HepG2 (cell line): ENCODE measurements around the gene PREX1. TPM values are rescaled to one million over a fixed set of nuclear protein-coding genes. Genes with fewer than 3 reads are reported as not detected.
A peak's percentile ranks its signal among the peaks of the same experiment; 100 is the strongest.

ENCODE experiments used
- CEBPZ ChIP-seq: IDR thresholded peaks from 2 replicates; pipeline ENCODE4 v1.6.1; 2012; ENCODE audit warnings: low read length, improper control_type of control experiment
- EZH2 ChIP-seq: conservative IDR thresholded peaks from 2 replicates; pipeline ENCODE4 v1.6.1; 2012; ENCODE audit warnings: mild to moderate bottlenecking, low read depth, low read length, moderate library complexity
- ZBTB40 ChIP-seq, 2 experiments: fragments of 450-650 bp in 1 of 2; sonication (generic) in 1 of 2; formaldehyde crosslinking in 1 of 2; IDR thresholded peaks; 2 replicates each; pipeline versions ENCODE4 v1.6.1 to v1.8.0; 2016 to 2022; ENCODE audit warnings: antibody characterized with exemption in 1 of 2, mild to moderate bottlenecking in 1 of 2, missing genetic modification reagents in 1 of 2
- ZNF180 ChIP-seq: sonication (generic); formaldehyde crosslinking; IDR thresholded peaks from 2 replicates; pipeline ENCODE4 v1.4.0; 2020; ENCODE audit warnings: low read depth, missing genetic modification reagents, borderline replicate concordance
- ZSCAN21 ChIP-seq: sonication (generic); formaldehyde crosslinking; IDR thresholded peaks from 2 replicates; pipeline ENCODE4 v1.8.0; 2022; ENCODE audit warnings: mild to moderate bottlenecking, missing genetic modification reagents, moderate library complexity, borderline replicate concordance
- ZSCAN29 ChIP-seq: sonication (generic); formaldehyde crosslinking; conservative IDR thresholded peaks from 2 replicates; pipeline ENCODE4 v1.4.0; 2020; ENCODE audit warnings: mild to moderate bottlenecking, missing genetic modification reagents
- polyA plus RNA-seq, 8 experiments: library from polyadenylated mRNA; depleted of rRNA in 3 of 8; stranded (reverse) in 7 of 8; unstranded in 1 of 8; fragments of >200 nt; fragmentation: Illumina TruSeq in 4 of 8; extraction: Trizol in 4 of 8; gene quantifications; 2 replicates each; pipeline versions ENCODE4 v1.2.1 to v1.2.3, GENCODE V29; 2011 to 2016; ENCODE audit warnings: low read depth in 4 of 8, missing spikeins in 1 of 8, mixed read lengths in 1 of 8; ENCODE audit not compliant: insufficient read depth in 1 of 8
- total RNA-seq, 5 experiments: library from RNA; depleted of rRNA; stranded (reverse); fragments of >200 nt; fragmentation: Illumina TruSeq; extraction: Trizol; gene quantifications; 2 replicates each; pipeline ENCODE4 v1.2.3, GENCODE V29; 2016; ENCODE audit warnings: low read depth in 1 of 5
- TF ChIP-seq, protein P1 (sequence below): IDR thresholded peaks from 2 replicates; pipeline ENCODE4 v1.6.1; 2018; ENCODE audit warnings: missing genetic modification reagents, mild to moderate bottlenecking, missing compliant biosample characterization
- TF ChIP-seq, protein P2 (sequence below): sonication (generic); formaldehyde crosslinking; IDR thresholded peaks from 2 replicates; pipeline ENCODE4 v1.4.0; 2020; ENCODE audit warnings: mild to moderate bottlenecking, missing genetic modification reagents

PREX1 gene
- total and polyA plus RNA-seq, 2 of the 13 experiments (the other 11 are each of a cell fraction or from before 2014, with no cell fraction given): 0.02 to 0.04 TPM

DNA sequence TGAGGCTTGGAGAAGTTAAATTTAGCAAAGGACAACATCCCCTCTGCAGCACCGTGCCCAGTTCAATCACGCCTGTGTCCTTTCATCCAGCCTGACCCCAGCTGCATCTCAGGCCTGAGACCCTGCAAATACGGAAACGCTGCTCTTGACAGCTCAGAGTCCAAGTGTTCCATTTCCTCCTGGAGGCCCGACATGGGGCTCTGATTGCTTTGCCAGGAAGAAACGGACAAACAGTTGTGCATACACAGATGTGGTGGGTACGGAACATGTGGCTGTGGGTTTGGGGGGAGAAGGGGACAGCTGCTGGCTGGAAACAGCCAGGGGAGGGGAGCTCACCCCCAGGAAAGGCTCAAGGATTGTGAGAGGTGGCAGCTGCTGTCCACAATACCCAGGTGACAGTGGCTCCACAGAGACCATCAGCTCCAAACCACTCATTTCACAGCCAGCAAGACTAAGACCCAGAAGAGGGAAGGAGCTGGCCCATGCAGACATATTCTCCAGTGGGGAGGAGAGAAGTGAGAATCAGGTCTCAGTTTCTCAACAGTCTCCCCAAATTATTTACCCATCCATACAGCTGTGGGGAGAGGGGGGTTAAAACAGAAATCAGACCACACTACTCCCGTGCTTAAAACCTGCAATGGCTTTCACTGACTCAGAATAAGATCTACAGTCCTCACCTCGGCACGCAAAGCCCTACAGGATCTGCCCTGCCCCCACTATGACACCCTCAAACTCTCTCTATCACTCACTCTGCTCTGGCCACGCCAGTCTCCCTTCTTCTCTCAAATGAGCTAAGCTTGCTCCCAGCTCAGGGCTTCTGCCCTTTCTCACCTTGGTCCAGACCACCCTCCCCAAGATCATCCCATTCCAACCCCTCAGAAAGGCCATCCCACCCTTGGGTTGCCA is 89.1 kb downstream of the PREX1 start (continued):
- TF ChIP-seq ZBTB40 (IDR thresholded peaks at IDR 0.05): no peak
- TF ChIP-seq ZBTB40 (CRISPR knock-in tag; IDR thresholded peaks at IDR 0.05): peak; percentile 46; the same call in 1 of the 2 replicates
- no peak for TF ChIP-seq EZH2
- TF ChIP-seq, protein P1, sequence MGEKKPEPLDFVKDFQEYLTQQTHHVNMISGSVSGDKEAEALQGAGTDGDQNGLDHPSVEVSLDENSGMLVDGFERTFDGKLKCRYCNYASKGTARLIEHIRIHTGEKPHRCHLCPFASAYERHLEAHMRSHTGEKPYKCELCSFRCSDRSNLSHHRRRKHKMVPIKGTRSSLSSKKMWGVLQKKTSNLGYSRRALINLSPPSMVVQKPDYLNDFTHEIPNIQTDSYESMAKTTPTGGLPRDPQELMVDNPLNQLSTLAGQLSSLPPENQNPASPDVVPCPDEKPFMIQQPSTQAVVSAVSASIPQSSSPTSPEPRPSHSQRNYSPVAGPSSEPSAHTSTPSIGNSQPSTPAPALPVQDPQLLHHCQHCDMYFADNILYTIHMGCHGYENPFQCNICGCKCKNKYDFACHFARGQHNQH (CRISPR knock-in tag): peak; percentile 69
- TF ChIP-seq ZSCAN21 (CRISPR knock-in tag): peak; percentile 39; the same call in 1 of the 2 replicates
- TF ChIP-seq ZSCAN29 (CRISPR knock-in tag): 0 out of 2 replicates have a peak, but pooled peaks have one; percentile 85
- no peak for TF ChIP-seq ZNF180 (CRISPR knock-in tag)
- TF ChIP-seq CEBPZ: no peak
- TF ChIP-seq, protein P2, sequence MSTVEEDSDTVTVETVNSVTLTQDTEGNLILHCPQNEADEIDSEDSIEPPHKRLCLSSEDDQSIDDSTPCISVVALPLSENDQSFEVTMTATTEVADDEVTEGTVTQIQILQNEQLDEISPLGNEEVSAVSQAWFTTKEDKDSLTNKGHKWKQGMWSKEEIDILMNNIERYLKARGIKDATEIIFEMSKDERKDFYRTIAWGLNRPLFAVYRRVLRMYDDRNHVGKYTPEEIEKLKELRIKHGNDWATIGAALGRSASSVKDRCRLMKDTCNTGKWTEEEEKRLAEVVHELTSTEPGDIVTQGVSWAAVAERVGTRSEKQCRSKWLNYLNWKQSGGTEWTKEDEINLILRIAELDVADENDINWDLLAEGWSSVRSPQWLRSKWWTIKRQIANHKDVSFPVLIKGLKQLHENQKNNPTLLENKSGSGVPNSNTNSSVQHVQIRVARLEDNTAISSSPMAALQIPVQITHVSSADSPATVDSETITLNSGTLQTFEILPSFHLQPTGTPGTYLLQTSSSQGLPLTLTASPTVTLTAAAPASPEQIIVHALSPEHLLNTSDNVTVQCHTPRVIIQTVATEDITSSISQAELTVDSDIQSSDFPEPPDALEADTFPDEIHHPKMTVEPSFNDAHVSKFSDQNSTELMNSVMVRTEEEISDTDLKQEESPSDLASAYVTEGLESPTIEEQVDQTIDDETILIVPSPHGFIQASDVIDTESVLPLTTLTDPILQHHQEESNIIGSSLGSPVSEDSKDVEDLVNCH: no peak; the same call in 1 of the 2 replicates
